HT1080 (cell line): Measurements from ENCODE around the gene DPYSL5. TPM values are rescaled to one million over a fixed set of nuclear protein-coding genes. Genes with fewer than 3 reads are reported as not detected.
"Not testable (repeated sequence)": the region's sequence is repeated elsewhere in the genome, so short reads cannot be mapped to it uniquely, and the experiment has no call there.

Source experiments
- DNase-seq: peaks from one replicate; pipeline ENCODE4 v3.0.0-alpha.2; 2015; ENCODE audit warnings: low read depth
- polyA plus RNA-seq, 2 experiments: library from polyadenylated mRNA; depleted of rRNA; stranded (reverse); fragments of >200 nt; gene quantifications; 2 replicates each; pipeline ENCODE4 v1.2.3, GENCODE V29; 2015
- total RNA-seq: library from RNA; depleted of rRNA; stranded (reverse); fragments of >200 nt; shearing (Covaris generic); gene quantifications from 2 replicates; pipeline ENCODE4 v1.2.3, GENCODE V29; 2014; rRNA removed

DPYSL5 gene, protein sequence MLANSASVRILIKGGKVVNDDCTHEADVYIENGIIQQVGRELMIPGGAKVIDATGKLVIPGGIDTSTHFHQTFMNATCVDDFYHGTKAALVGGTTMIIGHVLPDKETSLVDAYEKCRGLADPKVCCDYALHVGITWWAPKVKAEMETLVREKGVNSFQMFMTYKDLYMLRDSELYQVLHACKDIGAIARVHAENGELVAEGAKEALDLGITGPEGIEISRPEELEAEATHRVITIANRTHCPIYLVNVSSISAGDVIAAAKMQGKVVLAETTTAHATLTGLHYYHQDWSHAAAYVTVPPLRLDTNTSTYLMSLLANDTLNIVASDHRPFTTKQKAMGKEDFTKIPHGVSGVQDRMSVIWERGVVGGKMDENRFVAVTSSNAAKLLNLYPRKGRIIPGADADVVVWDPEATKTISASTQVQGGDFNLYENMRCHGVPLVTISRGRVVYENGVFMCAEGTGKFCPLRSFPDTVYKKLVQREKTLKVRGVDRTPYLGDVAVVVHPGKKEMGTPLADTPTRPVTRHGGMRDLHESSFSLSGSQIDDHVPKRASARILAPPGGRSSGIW
- 0.11 and 0.23 TPM in 2 replicates for total RNA-seq
- polyA plus RNA-seq (2015; cell fraction: cytosol; rRNA removed): not detected in 2 replicates
- not detected in 2 replicates for polyA plus RNA-seq (2015; cell fraction: nucleus; rRNA removed)

- no peak for DNase-seq
Measured at GRCh38 chr2:26847655-26848335, at the start of gene DPYSL5. Gene DPYSL5 (plus strand): TSS chr2:26848132. CDS start chr2:26898500, 50,368 bp downstream.

DNA sequence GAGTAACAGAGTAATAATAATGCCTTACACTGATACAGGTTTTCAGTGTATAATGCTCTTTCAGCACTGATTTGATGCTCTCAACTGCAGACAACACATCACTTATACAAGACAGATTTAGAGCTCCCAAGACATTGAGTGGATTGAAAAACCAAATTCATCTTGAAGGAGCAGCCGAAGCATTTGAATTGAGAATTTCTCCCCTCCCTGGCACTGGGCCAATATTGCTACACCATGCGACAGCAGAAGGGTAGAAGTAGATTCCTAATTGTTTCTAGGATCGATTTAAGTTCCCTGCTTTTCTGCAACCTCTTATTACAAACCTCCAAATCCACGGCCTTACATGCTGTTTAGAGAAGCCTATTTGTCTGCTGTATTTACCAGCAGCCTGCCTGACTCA, 46.6 kb upstream of the DPYSL5 start:
- no peak for DNase-seq

DNA sequence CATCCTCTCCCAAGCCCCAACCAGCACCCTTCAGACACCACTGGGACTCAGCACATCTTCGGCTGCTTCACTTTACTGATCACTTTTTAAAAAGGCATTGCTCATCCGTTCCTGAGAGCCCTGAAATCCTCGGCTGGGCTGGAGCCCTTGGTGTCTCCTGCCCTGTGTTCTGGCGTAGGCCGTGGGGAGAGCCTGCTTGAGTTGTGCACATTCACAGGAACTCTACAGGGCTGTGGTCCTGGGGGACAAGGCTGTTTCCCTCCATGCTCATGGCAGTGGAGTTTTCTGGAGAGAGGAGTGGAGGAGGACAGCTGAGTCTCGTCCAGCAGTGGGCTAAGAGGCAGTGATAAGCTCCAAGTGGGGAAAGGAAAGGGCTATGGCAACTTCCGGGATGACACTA, 46.1 kb upstream of the DPYSL5 start:
- no peak for DNase-seq

DNA sequence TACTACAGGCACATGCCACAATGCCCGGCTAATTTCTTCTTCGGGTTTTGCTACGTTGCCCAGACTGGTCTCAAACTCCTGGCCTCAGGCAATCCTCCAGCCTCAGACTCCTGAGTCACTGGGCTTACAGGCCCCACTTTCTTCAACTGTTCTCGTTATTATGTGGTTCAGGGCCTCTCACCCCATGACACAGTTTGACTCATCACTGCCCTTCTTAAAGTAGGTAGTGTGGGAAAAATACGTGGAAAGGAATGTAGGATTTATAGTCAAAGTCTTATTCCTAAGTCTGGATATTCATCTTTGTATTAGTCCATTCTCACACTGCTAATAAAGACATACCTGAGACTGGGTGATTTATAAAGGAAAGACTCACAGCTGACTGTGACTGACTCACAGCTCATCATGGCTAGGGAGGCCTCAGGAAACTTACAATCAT, 42.7 kb upstream of the DPYSL5 start:
- DNase-seq: peak; percentile 95

DNA sequence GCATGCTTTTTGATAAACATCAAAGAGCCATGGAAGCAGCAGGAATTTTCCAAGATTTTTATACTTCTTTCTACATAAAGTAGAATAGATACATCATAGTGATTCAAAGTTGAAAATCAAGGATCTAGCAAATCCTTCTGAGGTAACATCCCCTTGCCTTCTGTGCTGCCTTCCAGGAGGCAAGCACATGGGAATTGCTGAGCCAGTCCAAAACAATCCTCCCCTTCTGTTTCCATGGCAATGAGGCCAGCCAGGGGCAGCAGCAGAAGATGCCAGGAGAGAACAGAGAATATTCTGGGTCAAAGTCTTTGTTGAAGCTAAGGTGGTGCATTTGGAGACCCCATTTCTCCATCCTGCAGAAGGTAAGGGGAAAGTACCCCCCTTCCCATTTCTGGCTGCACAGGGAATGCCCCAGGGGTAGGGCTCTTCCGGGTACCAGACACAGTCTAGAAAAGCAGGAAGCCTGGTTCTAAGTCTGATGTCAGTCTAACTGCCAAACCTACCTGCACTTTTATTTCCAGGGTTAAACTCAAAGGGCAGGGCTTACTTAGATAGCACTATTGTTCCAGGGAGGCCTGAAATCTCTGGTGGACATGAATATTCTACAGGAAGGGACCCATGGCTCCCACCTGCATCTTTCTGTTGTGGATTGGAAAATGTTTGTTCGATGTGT, 40.0 kb upstream of the DPYSL5 start:
- DNase-seq: peak; percentile 21

- DNase-seq: no peak
Measured at GRCh38 chr2:26809211-26809610, 38.7 kb upstream of the DPYSL5 start.

DNA sequence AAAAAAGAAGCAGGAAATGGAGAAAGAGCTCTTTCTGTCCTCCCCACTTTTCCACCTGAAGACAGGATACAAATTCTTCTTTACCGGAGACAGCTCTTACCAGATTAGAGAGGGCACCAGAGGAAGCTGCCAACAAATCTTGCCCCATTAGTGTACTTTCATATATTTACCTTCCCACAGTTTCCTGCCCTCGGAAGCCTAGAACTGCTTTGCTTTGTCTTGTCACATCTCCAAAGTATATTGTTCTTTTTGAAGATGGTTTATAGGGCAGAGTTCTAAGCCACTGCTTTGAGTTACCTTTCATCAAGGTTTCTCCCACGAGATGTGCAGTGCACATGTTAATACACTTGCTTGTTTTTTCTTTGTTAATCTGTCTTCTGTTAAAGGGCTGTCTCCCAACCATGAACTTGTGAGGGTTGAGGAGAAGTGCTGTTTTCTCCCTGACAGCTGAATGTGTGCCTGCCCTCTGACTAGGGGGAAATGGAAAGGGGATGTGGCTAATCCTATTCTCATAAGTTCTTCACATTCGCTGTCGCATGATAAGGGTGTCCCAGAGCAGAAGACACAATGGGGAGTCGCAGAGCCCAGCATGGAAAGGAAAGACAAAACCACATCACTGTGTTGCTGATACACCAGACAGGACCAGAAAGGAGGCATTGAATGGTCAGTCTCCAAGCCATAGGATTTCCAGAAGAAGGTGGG, 37.9 kb upstream of the DPYSL5 start:
- DNase-seq: no peak

- no peak for DNase-seq
Measured at GRCh38 chr2:26811261-26811660, 36.7 kb upstream of the DPYSL5 start.

GRCh38 chr2:26811791-26812694, 35.9 kb upstream of the DPYSL5 start:
- no peak for DNase-seq

DNA sequence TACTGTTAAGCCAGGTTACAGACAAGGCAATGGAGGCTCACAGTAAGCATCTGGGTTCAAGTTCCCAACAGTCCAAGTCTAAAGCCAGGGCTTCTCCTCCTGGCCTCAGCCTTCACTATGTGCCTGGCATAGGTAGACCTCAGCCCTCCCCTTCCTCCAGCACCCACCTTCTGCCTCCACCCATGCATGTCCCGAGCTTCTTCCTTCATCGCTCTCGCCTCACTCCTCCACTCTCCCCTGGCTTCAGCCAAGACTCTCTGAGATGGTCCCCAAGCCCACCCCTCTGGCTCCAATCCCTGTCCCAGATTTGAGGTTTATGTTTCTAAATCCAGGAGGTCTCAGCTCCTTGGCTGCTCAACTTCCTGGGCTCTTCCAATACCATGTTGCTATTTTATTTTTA, 35.2 kb upstream of the DPYSL5 start:
- no peak for DNase-seq

DNA sequence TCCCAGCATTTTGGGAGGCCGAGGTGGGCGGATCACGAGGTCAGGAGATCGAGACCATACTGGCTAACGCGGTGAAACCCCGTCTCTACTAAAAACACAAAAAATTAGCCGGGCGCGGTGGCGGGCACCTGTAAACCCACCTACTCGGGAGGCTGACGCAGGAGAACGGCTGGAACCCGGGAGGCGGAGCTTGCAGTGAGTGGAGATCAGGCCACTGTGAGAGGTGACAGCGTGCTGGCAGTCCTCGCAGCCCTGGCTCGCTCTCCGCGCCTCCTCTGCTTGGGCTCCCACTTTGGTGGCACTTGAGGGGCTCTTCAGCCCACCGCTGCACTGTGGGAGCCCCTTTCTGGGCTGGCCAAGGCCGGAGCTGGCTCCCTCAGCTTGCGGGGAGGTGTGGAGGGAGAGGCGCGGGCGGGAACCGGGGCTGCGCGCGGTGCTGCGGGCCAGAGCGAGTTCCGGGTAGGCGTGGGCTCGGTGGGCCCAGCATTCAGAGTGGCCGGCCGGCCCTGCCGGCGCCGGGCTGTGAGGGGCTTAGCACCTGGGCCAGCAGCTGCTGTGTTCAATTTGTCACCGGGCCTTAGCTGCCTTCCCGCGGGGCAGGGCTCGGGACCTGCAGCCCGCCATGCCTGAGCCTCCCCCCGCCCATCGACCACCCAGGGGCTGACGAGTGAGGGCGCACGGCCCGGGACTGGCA, 33.7 kb upstream of the DPYSL5 start:
- DNase-seq: not testable (repeated sequence)

- no peak for DNase-seq
Measured at GRCh38 chr2:26816893-26817292, 31.0 kb upstream of the DPYSL5 start.

- no peak for DNase-seq
Measured at GRCh38 chr2:26818255-26818654, 29.7 kb upstream of the DPYSL5 start.

- no peak for DNase-seq
Measured at GRCh38 chr2:26818972-26819371, 29.0 kb upstream of the DPYSL5 start.

DNA sequence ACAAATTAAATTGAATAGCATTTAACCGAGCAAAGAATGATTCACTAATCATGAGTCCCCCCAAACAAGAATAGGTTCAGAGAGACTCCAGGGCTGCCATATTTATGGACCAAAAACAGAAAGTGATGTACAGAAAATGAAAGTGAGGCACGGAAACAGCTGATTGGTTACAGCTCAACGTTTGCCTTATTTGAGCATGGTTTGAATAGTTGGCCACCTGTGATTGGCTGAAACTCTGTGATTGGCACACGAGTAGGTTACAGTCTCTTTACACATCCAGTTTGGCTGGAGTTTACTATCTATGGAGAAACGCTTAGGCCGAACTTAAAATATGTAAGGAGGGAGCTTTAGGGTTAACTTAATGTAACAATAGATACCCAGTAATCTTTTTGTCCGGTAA, 27.0 kb upstream of the DPYSL5 start:
- DNase-seq: peak; percentile 11

DNA sequence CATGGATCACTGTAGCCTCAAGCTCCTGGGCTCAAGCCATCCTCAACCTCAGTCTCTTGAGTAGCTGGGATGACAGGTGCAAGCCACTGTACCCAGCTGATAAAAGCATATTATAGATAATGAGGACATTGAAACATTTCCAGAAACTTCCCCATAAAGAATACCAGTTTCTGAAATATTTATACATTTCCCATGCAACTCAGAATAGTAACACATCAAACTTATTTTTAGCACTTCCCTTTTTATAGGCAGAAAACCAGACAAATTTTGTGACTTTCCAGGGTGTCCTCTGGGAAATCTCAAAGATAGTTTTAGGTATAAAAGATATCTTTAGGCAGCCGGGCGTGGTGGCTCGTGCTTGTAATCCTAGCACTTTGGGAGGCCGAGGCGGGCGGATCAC, 25.1 kb upstream of the DPYSL5 start:
- no peak for DNase-seq

DNA sequence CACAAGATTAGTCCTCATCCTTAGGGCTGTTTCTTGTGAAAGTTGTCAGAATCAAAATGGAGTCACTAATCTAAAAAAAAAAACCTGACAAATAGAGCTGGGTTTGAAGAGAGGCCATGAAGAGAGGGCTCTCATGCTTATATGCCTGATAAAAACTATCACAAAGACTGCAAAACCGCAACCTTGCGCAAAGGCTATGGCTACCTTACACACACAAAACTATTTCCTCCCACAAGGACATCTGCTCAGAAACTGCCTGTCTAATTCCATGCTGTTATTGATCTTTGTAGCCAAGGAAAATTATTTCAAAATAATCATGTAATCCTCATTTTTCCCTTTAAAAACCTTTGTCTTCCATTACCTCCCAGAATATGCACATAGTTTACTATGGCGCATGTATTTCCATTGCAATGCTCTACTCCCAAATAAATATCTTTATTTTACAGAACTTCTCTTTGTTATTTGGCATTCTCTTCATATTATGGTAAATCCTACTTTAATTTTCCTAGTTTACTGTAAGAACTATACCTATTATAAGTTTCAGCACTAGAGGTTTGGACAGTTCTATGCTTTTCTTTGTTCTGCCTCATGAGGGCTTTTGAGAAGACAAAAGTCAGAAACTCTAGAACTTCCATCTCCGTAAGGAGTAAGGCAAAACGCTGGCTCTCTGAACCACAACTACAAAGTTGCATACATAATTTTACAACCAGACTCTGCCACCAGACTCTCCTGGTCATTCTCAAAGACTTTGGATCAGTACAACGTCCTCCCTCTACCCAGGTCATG, 9.6 kb upstream of the DPYSL5 start:
- DNase-seq: no peak

DNA sequence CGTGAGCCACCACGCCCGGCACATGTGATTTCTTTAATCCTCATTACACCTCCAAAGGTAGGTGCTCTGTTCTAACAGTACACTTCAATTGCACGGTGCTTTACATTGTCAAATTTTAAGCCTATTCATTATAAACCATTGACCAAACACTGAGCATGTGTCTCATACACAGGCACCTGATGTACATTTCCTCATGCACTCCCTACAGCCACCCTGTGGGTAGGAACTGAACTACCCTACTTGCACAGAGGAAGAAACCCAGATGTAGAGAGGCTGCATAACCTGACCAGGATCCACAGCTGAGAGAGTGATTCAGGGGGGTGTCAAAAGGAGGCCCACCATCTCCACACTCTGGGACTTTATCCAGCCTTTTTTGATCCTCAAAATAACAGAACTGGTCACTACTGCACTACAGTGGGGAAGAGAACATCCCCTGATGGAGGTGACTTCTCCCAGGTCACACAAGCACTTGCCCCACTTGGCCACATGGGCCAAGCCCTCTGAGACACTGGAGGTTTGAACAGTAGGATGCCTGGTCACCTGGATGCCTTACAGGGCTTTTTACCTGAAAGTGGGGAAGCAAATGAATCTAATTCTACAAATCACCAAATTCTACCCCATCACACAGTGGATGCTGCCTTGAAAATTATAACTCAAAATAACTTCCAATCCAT, 6.9 kb upstream of the DPYSL5 start:
- DNase-seq: no peak
